Measurements from ENCODE around the gene ZNF280D. TPM values are rescaled to one million over a fixed set of nuclear protein-coding genes. Genes with fewer than 3 reads are reported as not detected.
"Not testable (repeated sequence)": the region's sequence is repeated elsewhere in the genome, so short reads cannot be mapped to it uniquely, and the experiment has no call there.

Gene ZNF280D
- total RNA-seq, 4 donors from 2014 or later: 70.9 to 116 (median 96.9) TPM

DNA sequence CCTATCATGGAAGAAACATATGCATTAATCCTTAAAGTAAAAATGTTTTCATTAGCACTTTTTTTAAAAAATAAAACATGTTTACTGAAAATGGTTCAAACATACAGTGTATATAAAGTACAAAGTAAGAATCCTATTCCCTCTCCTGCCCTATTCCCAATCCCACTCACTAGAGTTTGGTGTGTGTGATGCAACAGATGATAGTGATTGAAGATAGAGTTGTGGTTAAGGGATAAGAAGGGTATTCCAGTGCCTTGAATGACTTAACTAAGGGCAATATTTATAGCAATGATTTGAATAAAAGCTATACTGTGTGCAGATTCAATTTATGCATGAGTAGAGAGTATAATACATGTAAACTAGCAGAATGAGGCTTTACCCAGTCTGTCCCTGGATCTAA, 18.1 kb downstream of the ZNF280D start:
- H3K27me3 ChIP-seq: no peaks in the 10 kb centered on the region
- intact Hi-C loops (cut with DNase I; ENCODE audit: low total_unique reads): no loop called here
- no peak for DNase-seq

GRCh38 chr15:56709502-56709901, 23.8 kb downstream of the ZNF280D start:
- intact Hi-C loops (cut with DNase I; ENCODE audit: low total_unique reads); H3K36me3 ChIP-seq; H3K9me3 ChIP-seq; H3K4me3 ChIP-seq; H3K27ac ChIP-seq; H3K4me1 ChIP-seq; DNase-seq; H3K27me3 ChIP-seq: not testable (repeated sequence)

More for the DNA sequence above, 18.1 kb downstream of the ZNF280D start:
- TF ChIP-seq CTCF (IDR thresholded peaks at IDR 0.05) (no peak), POLR2A (IDR thresholded peaks at IDR 0.05) (no peak)
- H3K27ac ChIP-seq: no peak overlapping the region
- H3K4me1 ChIP-seq: no peaks in the 10 kb centered on the region
- H3K4me3 ChIP-seq: no peak overlapping the region
- no peaks in the 10 kb centered on the region for H3K36me3 ChIP-seq
- no peaks in the 10 kb centered on the region for H3K9me3 ChIP-seq

DNA sequence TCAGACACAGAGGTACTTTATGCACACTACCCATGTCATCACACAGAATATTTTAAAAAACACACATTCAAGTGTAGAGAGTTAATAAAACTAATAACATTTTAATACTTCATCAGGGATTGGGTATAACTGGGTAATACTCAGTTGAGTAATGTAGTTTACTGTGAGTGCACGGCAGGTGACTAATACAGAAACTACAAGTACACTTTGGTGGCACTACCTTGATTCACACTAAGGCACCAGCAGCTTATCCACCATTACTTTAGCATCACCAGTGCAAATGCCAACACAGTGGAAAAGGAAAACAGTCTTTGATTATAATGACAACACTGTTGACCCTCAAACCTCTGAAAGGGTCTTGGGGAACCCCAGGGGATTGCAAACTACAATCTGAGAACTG, 33.6 kb downstream of the ZNF280D start:
- H3K9me3 ChIP-seq: no peaks in the 10 kb centered on the region
- no peak overlapping the region for H3K4me3 ChIP-seq
- TF ChIP-seq CTCF (IDR thresholded peaks at IDR 0.05) (no peak), POLR2A (IDR thresholded peaks at IDR 0.05) (no peak)
- H3K4me1 ChIP-seq: no peaks in the 10 kb centered on the region
- no peaks in the 10 kb centered on the region for H3K27me3 ChIP-seq
- intact Hi-C loops (cut with DNase I; ENCODE audit: low total_unique reads): no loop called here
- H3K36me3 ChIP-seq: no peaks in the 10 kb centered on the region
- DNase-seq: no peak
- no peak overlapping the region for H3K27ac ChIP-seq

DNA sequence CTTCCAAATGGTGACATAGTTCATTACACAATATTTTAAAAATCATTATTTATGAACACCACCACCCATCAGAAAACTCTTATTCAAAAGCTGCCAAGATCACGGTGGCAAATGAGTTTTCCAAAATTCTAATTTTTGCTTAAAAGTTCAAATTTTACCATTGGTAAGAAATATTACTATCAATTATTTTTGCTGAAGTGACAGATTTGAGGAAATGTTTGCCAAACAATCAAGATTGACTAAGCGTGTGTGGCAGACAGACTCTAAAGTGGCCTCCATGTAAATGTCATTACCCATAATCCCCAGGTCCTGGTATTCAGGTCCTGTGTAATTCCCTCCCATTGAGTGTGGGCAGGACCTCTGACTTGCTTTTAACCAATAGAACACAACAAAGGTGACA, 35.0 kb downstream of the ZNF280D start:
- Histone ChIP-seq H3K9me3 (no peaks in the 10 kb centered on the region), H3K4me1 (no peaks in the 10 kb centered on the region), H3K36me3 (no peaks in the 10 kb centered on the region), H3K4me3 (no peak overlapping the region), H3K27me3 (no peaks in the 10 kb centered on the region), H3K27ac (no peak overlapping the region)
- TF ChIP-seq POLR2A (IDR thresholded peaks at IDR 0.05): no peak
- TF ChIP-seq CTCF (IDR thresholded peaks at IDR 0.05): no peak
- intact Hi-C loops (cut with DNase I; ENCODE audit: low total_unique reads): no loop called here
- no peak for DNase-seq

DNA sequence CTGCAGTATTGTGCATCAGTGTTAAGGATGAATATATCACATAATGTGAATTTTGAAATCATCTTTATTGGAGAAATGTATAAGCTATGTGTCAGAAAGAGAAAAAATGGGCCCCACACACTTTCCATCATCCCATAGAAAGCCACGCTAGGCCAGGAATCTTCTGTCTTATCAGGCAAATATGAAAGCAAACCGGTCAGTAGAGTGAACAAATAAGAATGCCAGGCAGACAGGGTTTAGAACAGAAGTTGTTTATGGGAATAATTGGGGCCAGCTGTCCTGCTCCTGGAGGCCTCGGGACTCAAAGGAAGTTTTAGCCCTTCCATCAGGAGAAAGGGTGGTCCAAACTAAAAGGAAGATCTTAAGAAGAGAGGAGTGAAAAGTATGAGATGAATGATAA, 39.5 kb downstream of the ZNF280D start:
- intact Hi-C loops (cut with DNase I; ENCODE audit: low total_unique reads): no loop called here
- Histone ChIP-seq H3K4me3 (no peak overlapping the region), H3K27me3 (no peaks in the 10 kb centered on the region), H3K27ac (no peak overlapping the region), H3K4me1 (no peaks in the 10 kb centered on the region), H3K9me3 (no peaks in the 10 kb centered on the region), H3K36me3 (no peaks in the 10 kb centered on the region)
- no peak for DNase-seq
- TF ChIP-seq POLR2A (IDR thresholded peaks at IDR 0.05) (no peak), CTCF (IDR thresholded peaks at IDR 0.05) (no peak)

DNA sequence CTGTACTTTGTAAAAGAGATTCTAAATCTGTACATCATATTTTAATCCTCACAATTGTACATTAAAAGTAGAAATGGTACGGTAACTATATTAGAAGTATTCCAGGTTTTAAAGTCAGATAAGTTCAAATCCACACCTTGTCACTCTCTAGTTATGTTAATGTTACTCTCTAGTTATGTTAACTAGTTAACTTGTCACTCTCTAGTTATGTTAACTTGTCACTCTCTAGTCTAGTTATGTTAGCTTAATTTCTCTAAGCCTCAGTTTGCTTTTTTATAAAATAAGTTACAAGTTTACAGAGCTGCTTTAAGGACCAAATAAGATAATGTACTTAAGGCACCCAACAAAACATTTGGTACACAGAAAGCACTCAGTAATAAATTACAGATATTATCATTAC, 42.6 kb downstream of the ZNF280D start:
- no peaks in the 10 kb centered on the region for H3K9me3 ChIP-seq
- no peaks in the 10 kb centered on the region for H3K36me3 ChIP-seq
- no peak for DNase-seq
- H3K4me3 ChIP-seq: no peak overlapping the region
- TF ChIP-seq CTCF (IDR thresholded peaks at IDR 0.05): no peak
- no peak for TF ChIP-seq POLR2A (IDR thresholded peaks at IDR 0.05)
- H3K27me3 ChIP-seq: no peaks in the 10 kb centered on the region
- no peaks in the 10 kb centered on the region for H3K4me1 ChIP-seq
- intact Hi-C loops (cut with DNase I; ENCODE audit: low total_unique reads): no loop called here
- H3K27ac ChIP-seq: no peak overlapping the region
